ENCODE data around the gene PARK7. TPM values are rescaled to one million over a fixed set of nuclear protein-coding genes. Genes with fewer than 3 reads are reported as not detected.

The PARK7 gene
- total RNA-seq, 6 experiments from 2014 or later, result 144 to 218 (median 173) TPM

- Histone ChIP-seq H3K9me3 (no peaks in the 10 kb centered on the region), H3K27ac (peak overlapping the region in 1 of 3 donors; percentile 17), H3K4me1 (peaks cover 0 to 27% (median 2%) of the 10 kb centered on the region in 4 donors), H3K4me3 (no peak overlapping the region), H3K36me3 (peaks cover 0 to 59% (median 18%) of the 10 kb centered on the region in 4 donors), H3K27me3 (no peaks in the 10 kb centered on the region)
- TF ChIP-seq CTCF (IDR thresholded peaks at IDR 0.05) (no peak), POLR2A (IDR thresholded peaks at IDR 0.05) (no peak)
- intact Hi-C loops (cut with DNase I), result loop anchor here in 1 of 2 donors (5.0 kb wide), 1 partner anchor 366 kb away; no protein-coding TSS in a partner anchor
- 68% methylated on average over 7 of the region's 7 CpGs for WGBS (ENCODE audit: insufficient coverage, low coverage, low lambda C conversion rate, missing lambda C conversion rate)
- ATAC-seq, result peak in 1 of 4 donors; percentile 23
- no peak for DNase-seq
Measured at GRCh38 chr1:7980984-7981383, 19.5 kb downstream of the PARK7 start.

- 49% methylated on average over 12 of the region's 15 CpGs for WGBS (ENCODE audit: insufficient coverage, low coverage, low lambda C conversion rate, missing lambda C conversion rate)
- Histone ChIP-seq H3K27me3 (no peaks in the 10 kb centered on the region), H3K4me1 (peaks cover 0 to 27% (median 2%) of the 10 kb centered on the region in 4 donors), H3K27ac (peak overlapping the region in 1 of 3 donors; percentile 18), H3K36me3 (peaks cover 0 to 37% (median 18%) of the 10 kb centered on the region in 4 donors), H3K9me3 (no peaks in the 10 kb centered on the region), H3K4me3 (no peak overlapping the region)
- no peak for TF ChIP-seq CTCF (IDR thresholded peaks at IDR 0.05)
- TF ChIP-seq POLR2A (IDR thresholded peaks at IDR 0.05), result no peak
- peak; percentile 39 to 71 (median 61) for DNase-seq
- intact Hi-C loops (cut with DNase I), result loop anchor here in 1 of 2 donors (5.0 kb wide), 1 partner anchor 364 kb away; no protein-coding TSS in a partner anchor
- ATAC-seq, result peak; percentile 57 to 81 (median 74)
Measured at GRCh38 chr1:7983086-7983778, 21.7 kb downstream of the PARK7 start.

- Histone ChIP-seq H3K9me3 (no peaks in the 10 kb centered on the region), H3K27me3 (no peaks in the 10 kb centered on the region), H3K36me3 (peaks cover 0 to 22% (median 11%) of the 10 kb centered on the region in 4 donors), H3K4me3 (no peak overlapping the region), H3K4me1 (peaks cover 0 to 27% (median 2%) of the 10 kb centered on the region in 4 donors), H3K27ac (no peak overlapping the region)
- WGBS (ENCODE audit: insufficient coverage, low coverage, low lambda C conversion rate, missing lambda C conversion rate), result 86% methylated on average over 14 of the region's 15 CpGs
- intact Hi-C loops (cut with DNase I), result loop anchor here (5.0 kb wide), 2 partner anchors 332 to 362 kb away; partner anchors contain the start of gene SLC45A1 (in 1 of the 2)
- DNase-seq (no peak), ATAC-seq (no peak)
- TF ChIP-seq CTCF (IDR thresholded peaks at IDR 0.05) (no peak), POLR2A (IDR thresholded peaks at IDR 0.05) (no peak)
Measured at GRCh38 chr1:7984811-7985210, 23.3 kb downstream of the PARK7 start.

GRCh38 chr1:7985851-7986612 lies 24.5 kb downstream of the PARK7 start:
- Histone ChIP-seq H3K9me3 (no peaks in the 10 kb centered on the region), H3K4me3 (no peak overlapping the region), H3K36me3 (peaks cover 0 to 20% (median 11%) of the 10 kb centered on the region in 4 donors), H3K27me3 (no peaks in the 10 kb centered on the region), H3K27ac (no peak overlapping the region), H3K4me1 (peaks cover 0 to 26% (median 2%) of the 10 kb centered on the region in 4 donors)
- no peak for TF ChIP-seq CTCF (IDR thresholded peaks at IDR 0.05)
- TF ChIP-seq POLR2A (IDR thresholded peaks at IDR 0.05), result no peak
- intact Hi-C loops (cut with DNase I), result loop anchor here in 1 of 2 donors (5.0 kb wide), 1 partner anchor 331 kb away; the partner anchor contains the start of gene SLC45A1
- DNase-seq (no peak), ATAC-seq (no peak)
- WGBS (ENCODE audit: insufficient coverage, low coverage, low lambda C conversion rate, missing lambda C conversion rate), result 62% methylated on average over 6 of the region's 15 CpGs

Data from right lobe of liver (tissue), 6 donors.